SKM-1 (cell line): ENCODE data around the gene GRK5.
"Not testable (repeated sequence)": the region's sequence is repeated elsewhere in the genome, so short reads cannot be mapped to it uniquely, and the experiment has no call there.

Source experiments
- DNase-seq: peaks from one replicate; lab custom pipeline; 2025; ENCODE audit not compliant: unreplicated experiment; lab: John Stamatoyannopoulos, UW

GRK5 gene

DNA sequence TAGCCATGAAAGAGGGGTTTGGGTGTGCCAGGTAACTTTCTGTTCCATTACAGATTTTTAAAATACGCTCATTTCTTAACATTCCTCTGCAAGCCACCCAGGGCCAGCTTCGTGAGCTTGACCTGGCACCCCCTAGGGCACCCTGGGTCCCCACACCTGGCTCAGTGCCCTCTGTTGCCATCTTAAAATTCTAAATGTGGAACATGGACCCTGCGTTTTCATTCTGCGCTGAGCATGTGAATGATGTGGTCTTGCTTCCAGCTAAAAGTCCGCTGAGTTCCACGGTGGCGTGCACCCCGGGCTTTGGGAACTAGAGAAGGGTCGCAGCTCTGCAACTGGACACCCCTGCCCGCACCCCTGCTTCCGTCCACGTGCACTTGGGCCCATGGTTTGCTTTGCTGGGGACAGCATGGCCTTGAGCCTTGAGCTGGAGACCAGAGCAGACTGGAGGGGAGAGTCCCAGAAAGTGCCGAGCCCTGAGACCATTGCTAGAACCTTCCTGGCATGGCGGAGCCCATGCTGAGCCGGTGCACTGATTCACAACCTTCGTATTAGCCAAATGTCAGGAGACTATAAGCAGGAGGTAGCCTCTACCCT, 244.0 kb downstream of the GRK5 start:
- DNase-seq: no peak

DNA sequence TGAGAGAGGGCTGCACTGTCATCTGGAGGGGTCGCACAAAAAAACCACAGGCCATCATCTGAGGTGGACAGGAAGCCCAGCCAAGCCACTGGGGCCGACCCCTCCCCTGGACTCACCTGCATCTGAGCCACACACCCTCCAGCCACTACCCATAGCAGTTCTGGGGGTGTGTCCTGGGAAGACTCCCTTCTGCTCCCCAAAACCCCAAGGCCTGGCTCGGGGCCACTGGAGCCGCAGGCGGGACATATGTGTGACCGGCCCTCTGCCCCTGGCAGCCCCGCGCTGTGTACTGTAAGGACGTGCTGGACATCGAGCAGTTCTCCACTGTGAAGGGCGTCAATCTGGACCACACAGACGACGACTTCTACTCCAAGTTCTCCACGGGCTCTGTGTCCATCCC, 245.0 kb downstream of the GRK5 start:
- no peak for DNase-seq

DNA sequence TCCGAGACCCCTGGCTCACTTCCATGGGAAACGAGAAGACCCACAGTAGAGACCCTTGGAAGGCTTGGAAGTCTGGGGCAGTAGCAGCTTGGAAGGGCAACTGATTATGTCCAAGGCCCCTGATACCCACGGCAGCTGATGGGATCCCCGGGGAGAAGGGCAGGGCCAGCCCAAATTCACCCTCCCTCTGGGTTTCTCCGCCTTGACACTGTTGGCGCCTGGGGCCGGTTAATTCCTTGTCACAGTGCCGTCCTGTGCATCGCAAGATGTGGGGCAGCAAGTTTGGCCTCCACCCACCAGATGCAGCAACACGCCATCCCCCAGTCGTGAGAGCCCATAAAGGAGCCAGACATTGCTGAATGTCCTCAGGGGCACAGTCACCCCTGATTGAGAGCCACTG, 245.9 kb downstream of the GRK5 start:
- DNase-seq: no peak

DNA sequence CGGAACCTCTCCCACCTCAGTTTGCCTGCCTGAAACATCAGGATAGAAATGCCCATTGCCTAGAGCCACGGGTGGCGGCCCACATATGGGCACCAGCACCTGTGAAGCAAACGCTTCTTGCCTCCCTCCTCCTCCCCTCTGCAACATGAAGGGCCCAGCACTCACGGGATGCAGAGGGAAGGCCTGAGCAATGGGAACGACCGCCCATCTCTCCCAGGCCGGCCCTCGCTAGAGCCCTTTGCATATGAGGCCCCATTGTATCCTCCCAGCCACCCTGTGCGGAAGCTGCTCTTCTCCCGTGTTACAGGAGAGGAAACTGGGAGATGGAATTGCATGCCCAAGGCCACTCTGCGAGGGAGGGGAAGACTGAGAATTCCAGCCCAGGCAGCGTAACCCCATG, 246.9 kb downstream of the GRK5 start:
- DNase-seq: no peak

- no peak for DNase-seq
Measured at GRCh38 chr10:119454990-119455389, 247.6 kb downstream of the GRK5 start.

DNA sequence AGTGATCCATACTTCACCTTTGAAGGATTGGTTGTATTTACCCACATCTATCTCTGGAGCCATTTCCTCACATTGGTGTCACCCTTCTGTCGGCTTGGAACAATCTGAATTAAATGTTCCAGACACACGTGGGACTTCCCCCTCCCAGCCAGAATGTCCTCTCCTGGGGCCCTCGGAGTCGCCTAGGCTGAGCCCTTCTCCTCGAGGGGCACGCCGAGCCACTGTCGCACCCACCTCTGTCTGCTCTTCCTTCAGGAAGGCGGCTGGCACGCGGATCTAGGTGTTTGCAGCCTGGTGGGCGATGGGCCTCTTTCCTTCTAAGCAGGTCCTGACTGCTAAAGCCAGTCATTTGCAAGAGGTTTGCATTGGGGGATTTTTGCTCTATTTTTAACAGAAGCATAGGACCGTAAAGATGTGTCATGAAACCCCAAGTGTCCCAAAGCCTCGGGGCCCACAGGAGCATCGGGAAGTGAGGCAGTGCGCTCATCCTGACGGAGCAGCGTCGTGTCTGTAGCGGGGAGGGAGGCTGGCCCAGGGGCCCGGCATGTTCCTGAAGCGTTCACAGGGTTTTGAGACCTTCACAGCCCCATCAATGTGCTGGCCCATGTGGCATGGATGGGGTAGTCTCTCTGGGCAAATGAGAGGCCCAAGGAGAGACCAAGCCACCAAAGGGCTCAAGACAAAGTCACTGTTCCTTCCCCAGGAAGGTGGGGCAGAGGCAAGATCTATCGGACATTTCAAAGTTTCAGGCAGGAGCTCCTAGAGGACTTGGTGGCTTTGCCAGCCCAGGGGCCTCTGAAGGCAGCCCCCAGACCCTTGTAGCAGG, 248.5 kb downstream of the GRK5 start:
- DNase-seq: no peak

DNA sequence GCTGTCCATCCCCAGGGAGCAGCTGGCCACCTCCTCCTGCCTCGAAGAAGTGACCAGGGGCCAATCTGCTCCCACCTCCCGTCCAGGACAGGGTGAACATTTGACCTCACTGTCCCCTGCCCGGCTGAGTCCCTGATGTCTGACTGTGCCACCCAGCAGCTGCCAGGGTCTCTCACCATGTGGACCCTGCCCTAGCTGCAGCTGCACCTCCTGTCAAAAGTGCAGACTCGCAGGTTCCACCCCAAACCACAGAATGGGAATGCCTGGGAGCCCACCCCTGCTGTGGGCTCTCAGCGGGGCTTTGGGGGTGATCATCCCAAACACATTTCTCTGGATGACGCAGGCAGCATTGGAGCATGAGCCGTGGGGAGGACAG, 249.1 kb downstream of the GRK5 start:
- DNase-seq: no peak

- no peak for DNase-seq
Measured at GRCh38 chr10:119457966-119458766, 250.8 kb downstream of the GRK5 start.

GRCh38 chr10:119459681-119460340, 252.4 kb downstream of the GRK5 start:
- DNase-seq: no peak

DNA sequence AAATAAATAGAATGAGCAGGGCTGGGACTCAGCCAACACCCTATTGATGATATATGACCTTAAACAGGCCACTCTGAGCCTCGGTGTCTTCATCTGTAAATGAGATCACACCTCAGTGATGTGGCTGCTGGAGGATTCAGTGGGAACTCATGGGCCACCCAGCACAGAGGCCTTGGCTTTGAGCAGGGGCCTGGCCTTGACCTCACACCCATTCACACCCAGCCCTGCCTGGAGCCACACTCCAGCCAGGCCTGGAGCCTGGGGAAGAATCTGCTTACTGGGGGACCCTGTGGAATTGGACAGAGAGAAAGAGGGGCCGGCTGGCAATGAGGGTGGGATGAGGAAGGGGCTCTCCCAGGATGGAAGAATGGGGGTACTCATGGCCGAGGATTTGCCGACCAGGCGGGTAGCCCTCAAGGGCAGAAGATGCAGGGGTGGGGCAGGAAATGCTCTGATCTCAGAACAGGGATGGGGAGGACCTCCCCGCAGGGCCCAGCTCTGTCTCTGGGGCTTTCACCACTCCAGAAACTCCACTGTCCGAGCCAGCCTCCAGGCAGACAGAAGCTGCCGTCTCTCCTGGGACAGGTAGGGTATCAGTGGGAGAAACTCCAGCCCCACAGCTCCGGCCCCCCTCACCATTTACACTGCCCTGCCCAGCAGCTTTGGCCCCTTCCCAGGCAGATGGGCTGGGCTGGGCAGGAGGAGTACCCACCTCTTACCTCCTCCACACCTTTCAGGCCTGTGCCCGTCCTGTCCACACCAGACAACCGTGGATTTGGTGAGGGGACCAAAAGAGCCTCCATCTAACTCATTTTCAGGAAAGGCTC, 253.2 kb downstream of the GRK5 start:
- DNase-seq: no peak

DNA sequence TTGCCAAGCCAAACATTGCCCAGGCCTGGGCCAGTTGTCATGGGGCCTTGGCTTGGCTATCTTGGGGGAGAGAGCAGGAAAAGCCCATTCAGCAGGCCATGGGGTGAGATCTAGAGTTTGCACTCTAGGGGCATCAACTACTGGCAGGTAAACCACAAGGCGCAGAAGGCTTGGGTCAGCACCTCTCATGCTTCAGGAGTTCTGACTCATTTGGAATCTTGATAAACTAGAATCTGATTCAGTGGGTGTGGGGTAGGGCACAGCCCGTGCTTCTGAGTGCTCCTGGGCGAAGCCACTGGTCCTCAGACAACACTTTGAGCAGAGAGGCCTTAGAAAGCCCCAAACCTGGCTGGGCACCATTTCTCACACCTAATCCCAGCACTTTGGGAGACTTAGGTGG, 254.0 kb downstream of the GRK5 start:
- DNase-seq: no peak

GRCh38 chr10:119461923-119462322, 254.6 kb downstream of the GRK5 start:
- no peak for DNase-seq

- DNase-seq: no peak
Measured at GRCh38 chr10:119462773-119463172, 255.4 kb downstream of the GRK5 start.

DNA sequence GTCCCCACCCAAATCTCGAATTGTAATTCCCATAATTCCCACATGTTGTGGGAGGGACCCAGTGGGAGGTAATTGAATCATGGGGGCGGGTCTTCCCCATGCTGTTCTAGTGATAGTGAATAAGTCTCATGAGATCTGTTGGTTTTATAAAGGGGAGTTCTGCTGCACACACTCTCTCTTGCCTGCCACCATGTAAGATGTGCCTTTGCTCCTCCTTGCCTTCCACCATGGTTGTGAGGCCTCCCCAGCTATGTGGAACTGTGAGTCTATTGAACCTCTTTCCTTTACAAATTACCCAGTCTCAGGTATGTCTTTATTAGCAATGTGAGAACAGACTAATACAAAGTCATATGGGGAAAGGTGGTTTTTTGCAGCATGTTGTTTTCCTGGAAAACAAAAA, 255.8 kb downstream of the GRK5 start:
- DNase-seq: not testable (repeated sequence)

- DNase-seq: no peak
Measured at GRCh38 chr10:119465085-119465484, 257.7 kb downstream of the GRK5 start.

GRCh38 chr10:119466076-119466475, 258.7 kb downstream of the GRK5 start:
- no peak for DNase-seq

- DNase-seq: no peak
Measured at GRCh38 chr10:119466655-119467054, 259.3 kb downstream of the GRK5 start.

- no peak for DNase-seq
Measured at GRCh38 chr10:119468542-119469324, 261.4 kb downstream of the GRK5 start.

DNA sequence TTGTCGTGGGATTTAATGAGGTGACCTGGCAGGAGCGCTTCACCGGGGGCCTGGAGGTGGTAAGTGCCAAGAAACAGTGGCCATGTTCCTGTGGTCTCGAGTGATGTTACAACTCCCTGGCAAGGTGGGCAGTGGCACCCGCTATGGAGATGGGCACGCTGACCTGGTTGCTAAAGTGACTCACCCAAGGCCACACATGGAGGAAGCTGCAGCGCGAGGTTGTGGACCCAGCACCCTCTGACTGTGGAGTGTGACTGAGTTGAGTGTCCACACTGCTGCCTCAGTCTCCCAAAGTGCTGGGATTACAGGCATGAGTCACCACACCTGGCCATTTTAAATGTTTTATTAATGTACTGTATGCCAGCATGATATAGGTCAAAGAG, 261.9 kb downstream of the GRK5 start:
- DNase-seq: no peak

DNA sequence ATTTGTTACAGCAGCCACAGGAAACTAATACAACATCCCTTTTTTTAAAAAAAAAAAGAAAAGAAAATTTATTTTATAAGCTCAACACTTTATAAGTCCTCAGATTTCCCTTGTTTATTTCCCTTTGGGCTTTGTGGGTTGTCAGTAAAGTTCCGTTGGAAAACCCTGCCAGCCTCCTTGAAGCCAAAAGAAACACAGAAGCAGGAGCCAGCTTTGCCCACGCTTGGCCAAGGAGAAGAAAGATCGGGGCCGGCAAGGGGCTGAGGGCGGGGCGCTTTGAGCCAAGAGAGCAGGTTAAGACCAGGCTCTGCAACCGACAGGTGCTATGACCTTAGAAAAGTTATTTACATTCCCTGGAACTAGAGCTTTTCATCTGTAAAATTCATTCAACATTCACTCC, 262.5 kb downstream of the GRK5 start:
- no peak for DNase-seq
